WTC11 (cell line): ENCODE measurements around the gene GPX2. TPM values are rescaled to one million over a fixed set of nuclear protein-coding genes. Genes with fewer than 3 reads are reported as not detected.

Experiments
- CBFB ChIP-seq: sonication (generic); formaldehyde crosslinking; IDR thresholded peaks from 2 replicates; pipeline ENCODE4 v1.8.1; 2022; ENCODE audit warnings: mild to moderate bottlenecking, low read depth, missing genetic modification reagents
- CTCF ChIP-seq: fragments of 200-600 bp; IDR thresholded peaks from 2 replicates; pipeline ENCODE4 v1.8.0; 2022; ENCODE audit warnings: antibody characterized with exemption
- E2F1 ChIP-seq: sonication (generic); formaldehyde crosslinking; IDR thresholded peaks from 2 replicates; pipeline ENCODE4 v1.8.0; 2022; ENCODE audit warnings: mild to moderate bottlenecking, missing genetic modification reagents
- E2F5 ChIP-seq: sonication (generic); formaldehyde crosslinking; IDR thresholded peaks from 2 replicates; pipeline ENCODE4 v1.8.1; 2022; ENCODE audit warnings: mild to moderate bottlenecking, moderate library complexity, missing genetic modification reagents
- FOXP1 ChIP-seq: sonication (generic); formaldehyde crosslinking; IDR thresholded peaks from 2 replicates; pipeline ENCODE4 v1.8.0; 2022; ENCODE audit warnings: missing genetic modification reagents, mild to moderate bottlenecking, moderate library complexity, borderline replicate concordance
- FOXP4 ChIP-seq: sonication (generic); formaldehyde crosslinking; IDR thresholded peaks from 2 replicates; pipeline ENCODE4 v1.8.0; 2022; ENCODE audit warnings: mild to moderate bottlenecking, missing genetic modification reagents
- GABPB1 ChIP-seq: sonication (generic); formaldehyde crosslinking; IDR thresholded peaks from 2 replicates; pipeline ENCODE4 v1.8.1; 2023; ENCODE audit warnings: mild to moderate bottlenecking, missing genetic modification reagents
- JAZF1 ChIP-seq: fragments of 250-450 bp; sonication (Bioruptor Pico); IDR thresholded peaks from 2 replicates; pipeline ENCODE4 v1.9.0; 2021; ENCODE audit warnings: moderate library complexity, mild to moderate bottlenecking, inconsistent platforms
- KAT7 ChIP-seq: sonication (generic); formaldehyde crosslinking; IDR thresholded peaks from 2 replicates; pipeline ENCODE4 v1.8.1; 2023; ENCODE audit warnings: missing genetic modification reagents, mild to moderate bottlenecking, borderline replicate concordance
- NR1H2 ChIP-seq: sonication (generic); formaldehyde crosslinking; IDR thresholded peaks from 2 replicates; pipeline ENCODE4 v1.9.0; 2021; ENCODE audit warnings: mild to moderate bottlenecking, moderate library complexity, missing genetic modification reagents
- NR2C2 ChIP-seq: sonication (generic); formaldehyde crosslinking; IDR thresholded peaks from 2 replicates; pipeline ENCODE4 v1.8.0; 2022; ENCODE audit warnings: mild to moderate bottlenecking, missing genetic modification reagents
- NR3C1 ChIP-seq: sonication (generic); formaldehyde crosslinking; conservative IDR thresholded peaks from 2 replicates; pipeline ENCODE4 v1.8.1; 2023; ENCODE audit warnings: low read depth, mild to moderate bottlenecking, missing genetic modification reagents
- RORB ChIP-seq: fragments of 250-450 bp; sonication (Bioruptor Pico); IDR thresholded peaks from 2 replicates; pipeline ENCODE4 v1.9.0; 2021; ENCODE audit warnings: mild to moderate bottlenecking
- SP1 ChIP-seq: sonication (generic); formaldehyde crosslinking; conservative IDR thresholded peaks from 2 replicates; pipeline ENCODE4 v1.8.1; 2022; ENCODE audit warnings: missing genetic modification reagents
- TP53 ChIP-seq: sonication (generic); formaldehyde crosslinking; IDR thresholded peaks from 2 replicates; pipeline ENCODE4 v1.8.1; 2023; ENCODE audit warnings: mild to moderate bottlenecking, missing genetic modification reagents
- ZBTB43 ChIP-seq: sonication (generic); formaldehyde crosslinking; IDR thresholded peaks from 2 replicates; pipeline ENCODE4 v1.8.1; 2023; ENCODE audit warnings: mild to moderate bottlenecking, missing genetic modification reagents
- ZMAT4 ChIP-seq: fragments of 250-450 bp; sonication (Bioruptor Pico); IDR thresholded peaks from 2 replicates; pipeline ENCODE4 v1.9.0; 2021; ENCODE audit warnings: mild to moderate bottlenecking
- ZNF121 ChIP-seq: sonication (generic); formaldehyde crosslinking; IDR thresholded peaks from 2 replicates; pipeline ENCODE4 v1.8.0; 2023; ENCODE audit warnings: missing genetic modification reagents
- ZNF232 ChIP-seq: sonication (generic); formaldehyde crosslinking; IDR thresholded peaks from 2 replicates; pipeline ENCODE4 v1.8.0; 2022; ENCODE audit warnings: mild to moderate bottlenecking, missing genetic modification reagents
- ZNF416 ChIP-seq: fragments of 250-450 bp; sonication (Bioruptor Pico); IDR thresholded peaks from 2 replicates; pipeline ENCODE4 v1.9.0; 2021; ENCODE audit warnings: mild to moderate bottlenecking, inconsistent platforms
- ZNF423 ChIP-seq: fragments of 250-450 bp; sonication (Bioruptor Pico); IDR thresholded peaks from 2 replicates; pipeline ENCODE4 v2.1.2; 2022; ENCODE audit warnings: mild to moderate bottlenecking, moderate library complexity
- ZNF512 ChIP-seq: sonication (generic); formaldehyde crosslinking; IDR thresholded peaks from 2 replicates; pipeline ENCODE4 v1.8.1; 2022; ENCODE audit warnings: missing genetic modification reagents, borderline replicate concordance
- ZNF532 ChIP-seq: fragments of 250-450 bp; sonication (Bioruptor Pico); IDR thresholded peaks from 2 replicates; pipeline ENCODE4 v1.9.0; 2021; ENCODE audit warnings: mild to moderate bottlenecking, borderline replicate concordance
- ZSCAN18 ChIP-seq: fragments of 250-450 bp; sonication (Bioruptor Pico); IDR thresholded peaks from 2 replicates; pipeline ENCODE4 v2.1.2; 2022; ENCODE audit warnings: mild to moderate bottlenecking, moderate library complexity
- total RNA-seq: library from RNA; stranded (reverse); gene quantifications from 3 replicates; pipeline ENCODE4 v1.2.3, GENCODE V29; 2021

GPX2 gene
- total RNA-seq, 1 experiment from 2014 or later, result 1.5 TPM

- TF ChIP-seq ZNF532 (CRISPR knock-in tag) (no peak), ZBTB43 (CRISPR knock-in tag) (no peak), ZNF121 (no peak), ZNF423 (CRISPR knock-in tag) (no peak), GABPB1 (CRISPR knock-in tag) (peak; percentile 60), ZMAT4 (no peak), SP1 (CRISPR knock-in tag) (0 out of 2 replicates have a peak, but pooled peaks have one; percentile 40), FOXP1 (CRISPR knock-in tag) (no peak; the same call in 1 of the 2 replicates), NR1H2 (CRISPR knock-in tag) (no peak), NR3C1 (CRISPR knock-in tag) (no peak), E2F1 (no peak), CTCF (no peak), ZNF232 (CRISPR knock-in tag) (peak; percentile 51; the same call in 1 of the 2 replicates), RORB (CRISPR knock-in tag) (no peak), ZSCAN18 (CRISPR knock-in tag) (no peak), ZNF512 (CRISPR knock-in tag) (no peak), CBFB (no peak), TP53 (0 out of 2 replicates have a peak, but pooled peaks have one; percentile 51), ZNF416 (CRISPR knock-in tag) (no peak), FOXP4 (CRISPR knock-in tag) (0 out of 2 replicates have a peak, but pooled peaks have one; percentile 43), JAZF1 (CRISPR knock-in tag) (no peak), E2F5 (CRISPR knock-in tag) (0 out of 2 replicates have a peak, but pooled peaks have one; percentile 33), NR2C2 (no peak), KAT7 (CRISPR knock-in tag) (0 out of 2 replicates have a peak, but pooled peaks have one; percentile 64)
Measured at GRCh38 chr14:64914237-64915028, 28.1 kb downstream of the GPX2 start, which contains the start of gene CHURC1 (continued).
